ENCODE data around the gene MAPK8IP2. TPM values are rescaled to one million over a fixed set of nuclear protein-coding genes. Genes with fewer than 3 reads are reported as not detected.

MAPK8IP2 gene
- total RNA-seq, 1 experiment from 2014 or later, result 6.4 TPM

DNA sequence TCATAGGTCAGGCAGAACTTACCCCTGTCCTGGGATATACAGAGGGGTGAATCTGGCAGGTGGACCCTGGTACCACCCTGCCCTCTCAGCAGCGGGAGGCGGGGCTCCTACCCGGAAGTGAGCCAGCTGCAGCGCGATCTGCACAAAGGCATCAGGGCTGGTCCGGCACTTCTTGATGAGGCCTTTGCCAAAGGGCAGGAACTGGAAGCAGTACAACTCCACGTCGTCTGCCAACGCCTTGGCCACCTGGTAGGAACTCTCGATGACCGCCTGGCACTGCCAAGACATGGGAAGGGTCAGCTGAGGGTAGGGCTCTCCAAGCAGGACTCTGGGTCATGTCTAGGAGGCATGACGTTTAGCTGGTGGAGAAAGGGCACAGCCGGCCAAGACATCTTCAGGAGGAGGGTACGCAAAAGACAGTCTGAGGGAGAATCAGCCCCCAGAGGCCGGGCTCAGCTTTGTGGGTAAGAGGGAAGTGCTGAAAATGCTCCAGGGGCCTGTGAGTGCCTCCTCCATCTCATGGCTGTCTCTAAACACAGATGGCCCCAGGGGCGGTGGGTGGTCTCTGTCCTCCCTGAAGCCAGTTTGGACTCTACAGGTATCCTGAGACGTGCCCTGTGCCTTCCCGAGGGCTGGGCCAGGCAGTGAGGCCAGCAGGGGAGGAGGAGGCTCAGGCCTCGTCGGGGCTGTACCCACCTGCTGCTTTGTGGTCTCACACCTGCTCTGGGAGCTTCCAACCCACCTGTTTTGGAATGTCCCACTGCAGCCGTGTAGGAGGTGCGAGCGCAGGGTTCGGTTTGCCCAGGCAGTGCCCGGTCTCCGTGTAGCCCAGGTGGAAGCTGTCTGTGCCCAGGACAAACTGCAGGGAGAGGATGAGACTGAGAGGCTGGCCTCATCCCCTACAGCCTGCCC, 29.1 kb upstream of the MAPK8IP2 start (continued):
- TF ChIP-seq, protein P1, sequence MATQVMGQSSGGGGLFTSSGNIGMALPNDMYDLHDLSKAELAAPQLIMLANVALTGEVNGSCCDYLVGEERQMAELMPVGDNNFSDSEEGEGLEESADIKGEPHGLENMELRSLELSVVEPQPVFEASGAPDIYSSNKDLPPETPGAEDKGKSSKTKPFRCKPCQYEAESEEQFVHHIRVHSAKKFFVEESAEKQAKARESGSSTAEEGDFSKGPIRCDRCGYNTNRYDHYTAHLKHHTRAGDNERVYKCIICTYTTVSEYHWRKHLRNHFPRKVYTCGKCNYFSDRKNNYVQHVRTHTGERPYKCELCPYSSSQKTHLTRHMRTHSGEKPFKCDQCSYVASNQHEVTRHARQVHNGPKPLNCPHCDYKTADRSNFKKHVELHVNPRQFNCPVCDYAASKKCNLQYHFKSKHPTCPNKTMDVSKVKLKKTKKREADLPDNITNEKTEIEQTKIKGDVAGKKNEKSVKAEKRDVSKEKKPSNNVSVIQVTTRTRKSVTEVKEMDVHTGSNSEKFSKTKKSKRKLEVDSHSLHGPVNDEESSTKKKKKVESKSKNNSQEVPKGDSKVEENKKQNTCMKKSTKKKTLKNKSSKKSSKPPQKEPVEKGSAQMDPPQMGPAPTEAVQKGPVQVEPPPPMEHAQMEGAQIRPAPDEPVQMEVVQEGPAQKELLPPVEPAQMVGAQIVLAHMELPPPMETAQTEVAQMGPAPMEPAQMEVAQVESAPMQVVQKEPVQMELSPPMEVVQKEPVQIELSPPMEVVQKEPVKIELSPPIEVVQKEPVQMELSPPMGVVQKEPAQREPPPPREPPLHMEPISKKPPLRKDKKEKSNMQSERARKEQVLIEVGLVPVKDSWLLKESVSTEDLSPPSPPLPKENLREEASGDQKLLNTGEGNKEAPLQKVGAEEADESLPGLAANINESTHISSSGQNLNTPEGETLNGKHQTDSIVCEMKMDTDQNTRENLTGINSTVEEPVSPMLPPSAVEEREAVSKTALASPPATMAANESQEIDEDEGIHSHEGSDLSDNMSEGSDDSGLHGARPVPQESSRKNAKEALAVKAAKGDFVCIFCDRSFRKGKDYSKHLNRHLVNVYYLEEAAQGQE (IDR thresholded peaks at IDR 0.05; ENCODE audit: low read depth), result no peak
- TF ChIP-seq JUND (IDR thresholded peaks at IDR 0.05), result no peak
- TF ChIP-seq, protein P2, sequence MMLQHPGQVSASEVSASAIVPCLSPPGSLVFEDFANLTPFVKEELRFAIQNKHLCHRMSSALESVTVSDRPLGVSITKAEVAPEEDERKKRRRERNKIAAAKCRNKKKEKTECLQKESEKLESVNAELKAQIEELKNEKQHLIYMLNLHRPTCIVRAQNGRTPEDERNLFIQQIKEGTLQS (IDR thresholded peaks at IDR 0.05), result no peak
- no peak for TF ChIP-seq EZH2phosphoT487 (IDR thresholded peaks at IDR 0.05; ENCODE audit: borderline replicate concordance)
- no peak for TF ChIP-seq CEBPB (IDR thresholded peaks at IDR 0.05; ENCODE audit: low read depth)
- TF ChIP-seq, protein P3, sequence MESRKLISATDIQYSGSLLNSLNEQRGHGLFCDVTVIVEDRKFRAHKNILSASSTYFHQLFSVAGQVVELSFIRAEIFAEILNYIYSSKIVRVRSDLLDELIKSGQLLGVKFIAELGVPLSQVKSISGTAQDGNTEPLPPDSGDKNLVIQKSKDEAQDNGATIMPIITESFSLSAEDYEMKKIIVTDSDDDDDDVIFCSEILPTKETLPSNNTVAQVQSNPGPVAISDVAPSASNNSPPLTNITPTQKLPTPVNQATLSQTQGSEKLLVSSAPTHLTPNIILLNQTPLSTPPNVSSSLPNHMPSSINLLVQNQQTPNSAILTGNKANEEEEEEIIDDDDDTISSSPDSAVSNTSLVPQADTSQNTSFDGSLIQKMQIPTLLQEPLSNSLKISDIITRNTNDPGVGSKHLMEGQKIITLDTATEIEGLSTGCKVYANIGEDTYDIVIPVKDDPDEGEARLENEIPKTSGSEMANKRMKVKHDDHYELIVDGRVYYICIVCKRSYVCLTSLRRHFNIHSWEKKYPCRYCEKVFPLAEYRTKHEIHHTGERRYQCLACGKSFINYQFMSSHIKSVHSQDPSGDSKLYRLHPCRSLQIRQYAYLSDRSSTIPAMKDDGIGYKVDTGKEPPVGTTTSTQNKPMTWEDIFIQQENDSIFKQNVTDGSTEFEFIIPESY (IDR thresholded peaks at IDR 0.05; ENCODE audit: extremely low read depth, insufficient replicate concordance, low read length), result no peak
- TF ChIP-seq, protein P4, sequence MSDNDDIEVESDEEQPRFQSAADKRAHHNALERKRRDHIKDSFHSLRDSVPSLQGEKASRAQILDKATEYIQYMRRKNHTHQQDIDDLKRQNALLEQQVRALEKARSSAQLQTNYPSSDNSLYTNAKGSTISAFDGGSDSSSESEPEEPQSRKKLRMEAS (IDR thresholded peaks at IDR 0.05), result no peak
